ENCODE results near the gene CALR.

CALR gene

DNA sequence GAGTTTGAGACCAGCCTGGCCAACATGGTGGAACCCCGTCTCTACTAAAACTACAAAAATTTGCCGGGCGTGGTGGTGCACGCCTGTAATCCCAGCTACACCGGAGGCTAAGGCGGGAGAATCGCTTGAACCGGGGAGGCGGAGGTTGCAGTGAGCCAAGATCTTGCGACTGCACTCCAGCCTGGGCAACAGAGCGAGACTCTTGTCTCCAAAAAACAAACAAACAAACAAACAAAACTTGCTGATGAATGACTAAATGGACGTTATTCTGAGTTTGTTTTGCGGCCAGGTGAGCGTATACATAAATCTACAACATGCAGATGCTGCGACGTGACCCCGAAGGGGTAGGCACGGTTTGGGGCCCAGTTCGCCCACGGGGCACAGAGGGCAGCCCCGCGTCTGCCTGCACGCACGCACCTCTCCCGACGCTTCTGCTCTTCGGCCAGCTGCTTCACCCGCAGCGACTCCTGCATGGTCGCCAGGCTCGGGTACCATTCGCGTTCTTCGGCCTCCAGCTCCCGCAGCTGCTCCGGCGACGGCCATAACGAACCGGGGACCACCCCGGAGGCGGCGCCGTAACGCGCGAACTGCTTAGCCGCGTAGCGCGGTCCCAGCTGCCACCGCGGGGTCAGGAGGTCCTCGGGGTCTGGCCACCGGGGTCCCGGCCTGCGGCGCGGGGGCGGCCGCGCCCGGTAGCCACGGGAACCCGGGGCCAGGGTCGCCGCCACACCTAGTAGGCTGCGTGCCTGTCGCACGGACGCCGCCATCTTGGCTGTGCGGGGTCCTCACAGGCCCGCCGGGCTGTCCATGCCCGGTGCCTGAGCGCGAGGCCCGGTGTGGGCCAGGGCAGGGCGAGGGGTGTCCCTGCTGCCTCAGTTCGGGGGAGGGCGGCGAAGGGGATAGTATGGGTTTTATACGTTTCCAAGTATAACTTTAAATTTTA, 18.3 kb downstream of the CALR start, which contains the start of gene GADD45GIP1 (continued):
- TF ChIP-seq ZNF416 (tag by site-specific recombination; IDR thresholded peaks at IDR 0.05) (no peak), ZNF596 (tag by site-specific recombination; IDR thresholded peaks at IDR 0.05) (no peak), ZXDB (tag by site-specific recombination; IDR thresholded peaks at IDR 0.05) (peak; percentile 47; the same call in 1 of the 2 replicates), ZNF16 (tag by site-specific recombination; IDR thresholded peaks at IDR 0.05; ENCODE audit: low read depth) (no peak), ZNF239 (tag by site-specific recombination; IDR thresholded peaks at IDR 0.05) (no peak), ZNF658 (tag by site-specific recombination; IDR thresholded peaks at IDR 0.05) (no peak), ZNF510 (tag by site-specific recombination; IDR thresholded peaks at IDR 0.05; ENCODE audit: insufficient replicate concordance) (no peak), ZNF146 (tag by site-specific recombination; IDR thresholded peaks at IDR 0.05) (no peak), HOXC10 (CRISPR knock-in tag; IDR thresholded peaks at IDR 0.05) (no peak), ZNF350 (tag by site-specific recombination; IDR thresholded peaks at IDR 0.05) (no peak), ZNF791 (tag by site-specific recombination; IDR thresholded peaks at IDR 0.05) (no peak), ZNF10 (tag by site-specific recombination; IDR thresholded peaks at IDR 0.05) (peak; percentile 30; the same call in 1 of the 2 replicates), ZNF677 (tag by site-specific recombination; IDR thresholded peaks at IDR 0.05) (no peak), ZNF221 (tag by site-specific recombination; IDR thresholded peaks at IDR 0.05; ENCODE audit: borderline replicate concordance) (no peak), GFI1B (tag by site-specific recombination; IDR thresholded peaks at IDR 0.05) (no peak), MYNN (tag by site-specific recombination; IDR thresholded peaks at IDR 0.05; ENCODE audit: borderline replicate concordance) (no peak), RBAK (tag by site-specific recombination; IDR thresholded peaks at IDR 0.05) (no peak), ZNF426 (tag by site-specific recombination; IDR thresholded peaks at IDR 0.05) (no peak), ZNF585B (tag by site-specific recombination; IDR thresholded peaks at IDR 0.05) (no peak), ZNF843 (tag by site-specific recombination; IDR thresholded peaks at IDR 0.05) (no peak), TCF7L2 (IDR thresholded peaks at IDR 0.05; ENCODE audit: borderline replicate concordance, low read depth, low read length) (no peak), ZNF266 (tag by site-specific recombination; IDR thresholded peaks at IDR 0.05; ENCODE audit: low read depth) (no peak)
- TF ChIP-seq, protein P1, sequence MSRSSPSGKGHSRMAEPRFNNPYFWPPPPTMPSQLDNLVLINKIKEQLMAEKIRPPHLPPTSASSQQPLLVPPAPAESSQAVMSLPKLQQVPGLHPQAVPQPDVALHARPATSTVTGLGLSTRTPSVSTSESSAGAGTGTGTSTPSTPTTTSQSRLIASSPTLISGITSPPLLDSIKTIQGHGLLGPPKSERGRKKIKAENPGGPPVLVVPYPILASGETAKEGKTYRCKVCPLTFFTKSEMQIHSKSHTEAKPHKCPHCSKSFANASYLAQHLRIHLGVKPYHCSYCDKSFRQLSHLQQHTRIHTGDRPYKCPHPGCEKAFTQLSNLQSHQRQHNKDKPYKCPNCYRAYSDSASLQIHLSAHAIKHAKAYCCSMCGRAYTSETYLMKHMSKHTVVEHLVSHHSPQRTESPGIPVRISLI (tag by site-specific recombination; IDR thresholded peaks at IDR 0.05) = no peak
- TF ChIP-seq, protein P2, sequence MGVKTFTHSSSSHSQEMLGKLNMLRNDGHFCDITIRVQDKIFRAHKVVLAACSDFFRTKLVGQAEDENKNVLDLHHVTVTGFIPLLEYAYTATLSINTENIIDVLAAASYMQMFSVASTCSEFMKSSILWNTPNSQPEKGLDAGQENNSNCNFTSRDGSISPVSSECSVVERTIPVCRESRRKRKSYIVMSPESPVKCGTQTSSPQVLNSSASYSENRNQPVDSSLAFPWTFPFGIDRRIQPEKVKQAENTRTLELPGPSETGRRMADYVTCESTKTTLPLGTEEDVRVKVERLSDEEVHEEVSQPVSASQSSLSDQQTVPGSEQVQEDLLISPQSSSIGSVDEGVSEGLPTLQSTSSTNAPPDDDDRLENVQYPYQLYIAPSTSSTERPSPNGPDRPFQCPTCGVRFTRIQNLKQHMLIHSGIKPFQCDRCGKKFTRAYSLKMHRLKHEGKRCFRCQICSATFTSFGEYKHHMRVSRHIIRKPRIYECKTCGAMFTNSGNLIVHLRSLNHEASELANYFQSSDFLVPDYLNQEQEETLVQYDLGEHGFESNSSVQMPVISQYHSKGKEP (tag by site-specific recombination; IDR thresholded peaks at IDR 0.05) = peak; percentile 30; the same call in 1 of the 2 replicates
- TF ChIP-seq, protein P3, sequence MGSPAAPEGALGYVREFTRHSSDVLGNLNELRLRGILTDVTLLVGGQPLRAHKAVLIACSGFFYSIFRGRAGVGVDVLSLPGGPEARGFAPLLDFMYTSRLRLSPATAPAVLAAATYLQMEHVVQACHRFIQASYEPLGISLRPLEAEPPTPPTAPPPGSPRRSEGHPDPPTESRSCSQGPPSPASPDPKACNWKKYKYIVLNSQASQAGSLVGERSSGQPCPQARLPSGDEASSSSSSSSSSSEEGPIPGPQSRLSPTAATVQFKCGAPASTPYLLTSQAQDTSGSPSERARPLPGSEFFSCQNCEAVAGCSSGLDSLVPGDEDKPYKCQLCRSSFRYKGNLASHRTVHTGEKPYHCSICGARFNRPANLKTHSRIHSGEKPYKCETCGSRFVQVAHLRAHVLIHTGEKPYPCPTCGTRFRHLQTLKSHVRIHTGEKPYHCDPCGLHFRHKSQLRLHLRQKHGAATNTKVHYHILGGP (tag by site-specific recombination; IDR thresholded peaks at IDR 0.05) = no peak
- TF ChIP-seq, protein P4, sequence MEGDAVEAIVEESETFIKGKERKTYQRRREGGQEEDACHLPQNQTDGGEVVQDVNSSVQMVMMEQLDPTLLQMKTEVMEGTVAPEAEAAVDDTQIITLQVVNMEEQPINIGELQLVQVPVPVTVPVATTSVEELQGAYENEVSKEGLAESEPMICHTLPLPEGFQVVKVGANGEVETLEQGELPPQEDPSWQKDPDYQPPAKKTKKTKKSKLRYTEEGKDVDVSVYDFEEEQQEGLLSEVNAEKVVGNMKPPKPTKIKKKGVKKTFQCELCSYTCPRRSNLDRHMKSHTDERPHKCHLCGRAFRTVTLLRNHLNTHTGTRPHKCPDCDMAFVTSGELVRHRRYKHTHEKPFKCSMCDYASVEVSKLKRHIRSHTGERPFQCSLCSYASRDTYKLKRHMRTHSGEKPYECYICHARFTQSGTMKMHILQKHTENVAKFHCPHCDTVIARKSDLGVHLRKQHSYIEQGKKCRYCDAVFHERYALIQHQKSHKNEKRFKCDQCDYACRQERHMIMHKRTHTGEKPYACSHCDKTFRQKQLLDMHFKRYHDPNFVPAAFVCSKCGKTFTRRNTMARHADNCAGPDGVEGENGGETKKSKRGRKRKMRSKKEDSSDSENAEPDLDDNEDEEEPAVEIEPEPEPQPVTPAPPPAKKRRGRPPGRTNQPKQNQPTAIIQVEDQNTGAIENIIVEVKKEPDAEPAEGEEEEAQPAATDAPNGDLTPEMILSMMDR (tag by site-specific recombination; IDR thresholded peaks at IDR 0.05) = no peak
- TF ChIP-seq, protein P5, sequence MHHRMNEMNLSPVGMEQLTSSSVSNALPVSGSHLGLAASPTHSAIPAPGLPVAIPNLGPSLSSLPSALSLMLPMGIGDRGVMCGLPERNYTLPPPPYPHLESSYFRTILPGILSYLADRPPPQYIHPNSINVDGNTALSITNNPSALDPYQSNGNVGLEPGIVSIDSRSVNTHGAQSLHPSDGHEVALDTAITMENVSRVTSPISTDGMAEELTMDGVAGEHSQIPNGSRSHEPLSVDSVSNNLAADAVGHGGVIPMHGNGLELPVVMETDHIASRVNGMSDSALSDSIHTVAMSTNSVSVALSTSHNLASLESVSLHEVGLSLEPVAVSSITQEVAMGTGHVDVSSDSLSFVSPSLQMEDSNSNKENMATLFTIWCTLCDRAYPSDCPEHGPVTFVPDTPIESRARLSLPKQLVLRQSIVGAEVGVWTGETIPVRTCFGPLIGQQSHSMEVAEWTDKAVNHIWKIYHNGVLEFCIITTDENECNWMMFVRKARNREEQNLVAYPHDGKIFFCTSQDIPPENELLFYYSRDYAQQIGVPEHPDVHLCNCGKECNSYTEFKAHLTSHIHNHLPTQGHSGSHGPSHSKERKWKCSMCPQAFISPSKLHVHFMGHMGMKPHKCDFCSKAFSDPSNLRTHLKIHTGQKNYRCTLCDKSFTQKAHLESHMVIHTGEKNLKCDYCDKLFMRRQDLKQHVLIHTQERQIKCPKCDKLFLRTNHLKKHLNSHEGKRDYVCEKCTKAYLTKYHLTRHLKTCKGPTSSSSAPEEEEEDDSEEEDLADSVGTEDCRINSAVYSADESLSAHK (tag by site-specific recombination; IDR thresholded peaks at IDR 0.05) = no peak
- TF ChIP-seq, protein P6, sequence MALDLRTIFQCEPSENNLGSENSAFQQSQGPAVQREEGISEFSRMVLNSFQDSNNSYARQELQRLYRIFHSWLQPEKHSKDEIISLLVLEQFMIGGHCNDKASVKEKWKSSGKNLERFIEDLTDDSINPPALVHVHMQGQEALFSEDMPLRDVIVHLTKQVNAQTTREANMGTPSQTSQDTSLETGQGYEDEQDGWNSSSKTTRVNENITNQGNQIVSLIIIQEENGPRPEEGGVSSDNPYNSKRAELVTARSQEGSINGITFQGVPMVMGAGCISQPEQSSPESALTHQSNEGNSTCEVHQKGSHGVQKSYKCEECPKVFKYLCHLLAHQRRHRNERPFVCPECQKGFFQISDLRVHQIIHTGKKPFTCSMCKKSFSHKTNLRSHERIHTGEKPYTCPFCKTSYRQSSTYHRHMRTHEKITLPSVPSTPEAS (tag by site-specific recombination; IDR thresholded peaks at IDR 0.05) = no peak
- TF ChIP-seq, protein P7, sequence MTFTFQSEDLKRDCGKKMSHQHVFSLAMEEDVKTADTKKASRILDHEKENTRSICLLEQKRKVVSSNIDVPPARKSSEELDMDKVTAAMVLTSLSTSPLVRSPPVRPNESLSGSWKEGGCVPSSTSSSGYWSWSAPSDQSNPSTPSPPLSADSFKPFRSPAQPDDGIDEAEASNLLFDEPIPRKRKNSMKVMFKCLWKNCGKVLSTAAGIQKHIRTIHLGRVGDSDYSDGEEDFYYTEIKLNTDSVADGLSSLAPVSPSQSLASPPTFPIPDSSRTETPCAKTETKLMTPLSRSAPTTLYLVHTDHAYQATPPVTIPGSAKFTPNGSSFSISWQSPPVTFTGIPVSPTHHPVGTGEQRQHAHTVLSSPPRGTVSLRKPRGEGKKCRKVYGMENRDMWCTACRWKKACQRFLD (tag by site-specific recombination; IDR thresholded peaks at IDR 0.05) = no peak
